ENCODE measurements around the gene KLRC4. TPM values are rescaled to one million over a fixed set of nuclear protein-coding genes. Genes with fewer than 3 reads are reported as not detected.
"Not testable (repeated sequence)": the region's sequence is repeated elsewhere in the genome, so short reads cannot be mapped to it uniquely, and the experiment has no call there.

The KLRC4 gene
- total RNA-seq, 1 donor from 2014 or later: not detected

DNA sequence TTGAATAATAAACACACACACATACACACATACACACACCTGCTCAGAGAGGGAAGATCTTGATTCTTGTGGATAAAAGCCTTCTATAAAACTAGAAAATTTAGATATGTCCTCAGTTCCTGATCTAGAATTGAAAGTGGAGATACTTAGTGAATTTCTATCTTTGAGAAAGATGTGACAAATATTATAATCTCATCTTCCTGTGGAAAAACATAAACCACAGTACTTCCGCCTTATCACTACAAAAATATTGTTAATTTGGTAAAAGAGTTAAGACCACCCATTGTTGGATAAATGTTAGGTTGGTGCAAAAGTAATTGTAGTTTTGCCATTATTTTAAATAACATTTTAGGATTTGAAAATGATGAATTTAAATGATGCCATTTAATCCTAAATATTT is 19.7 kb downstream of the KLRC4 start, which contains the start of gene KLRK1:
Gene KLRK1, minus strand, starts transcription at position 138 of the 400 bp plus-strand sequence. CDS start 1,231 bp downstream, outside the sequence.
- Histone ChIP-seq H3K4me3 (ENCODE audit: low read length in 3 of 3) (no peak within 1 kb of the TSS), H3K36me3 (ENCODE audit: control insufficient read depth in 3 of 3, insufficient read depth in 3 of 3, low read length in 3 of 3) (no peaks in the 10 kb centered on the region), H3K27ac (ENCODE audit: low read depth, low read length) (no peak within 1 kb of the TSS), H3K9ac (ENCODE audit: low read depth in 1 of 3, low read length in 3 of 3) (no peak within 1 kb of the TSS), H3K9me3 (ENCODE audit: control insufficient read depth in 3 of 3, low read length in 3 of 3) (no peaks in the 10 kb centered on the region), H3K4me1 (ENCODE audit: control insufficient read depth in 3 of 3, insufficient read depth in 3 of 3, low read length in 3 of 3) (peaks cover 0 to 2% (median 0%) of the 10 kb centered on the region in 3 donors), H3K27me3 (ENCODE audit: control insufficient read depth in 3 of 3, insufficient read depth in 3 of 3, low read length in 3 of 3) (no peaks in the 10 kb centered on the region)

DNA sequence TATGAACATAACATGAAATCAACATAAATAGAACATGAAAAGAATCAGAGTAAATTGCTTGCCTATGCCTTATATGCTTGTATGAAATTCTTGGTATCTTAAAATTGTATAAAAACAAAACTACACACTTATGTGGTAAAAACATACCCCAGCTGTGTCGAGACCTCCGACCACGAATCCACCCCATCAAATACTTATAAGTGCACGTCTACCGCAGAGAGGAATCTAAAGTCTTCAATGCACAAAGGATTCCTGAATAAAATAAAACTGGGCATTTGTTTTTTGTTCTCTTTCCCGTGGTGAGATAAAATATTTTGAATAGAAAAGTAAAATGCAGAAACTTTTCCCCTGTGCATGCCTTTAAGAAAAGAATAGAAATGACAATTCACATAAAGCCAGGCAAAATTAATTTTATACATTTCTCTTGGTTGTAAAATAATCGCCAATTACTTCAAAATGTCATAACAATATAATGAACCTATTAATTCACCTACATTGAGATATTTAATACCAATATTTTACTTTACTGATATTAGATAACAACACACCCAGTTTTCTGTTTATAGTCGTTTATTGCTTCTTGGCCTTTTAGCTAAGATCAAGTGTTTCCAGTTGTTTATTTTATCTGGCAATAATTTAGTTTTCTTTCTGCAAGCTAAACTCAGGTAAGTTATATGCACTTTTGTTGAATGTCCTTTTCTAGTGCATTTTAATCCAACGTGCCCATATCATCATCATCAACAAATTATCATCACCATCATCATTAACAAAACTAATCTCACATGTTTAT is 20.7 kb downstream of the KLRC4 start:
- Histone ChIP-seq H3K27me3 (ENCODE audit: control insufficient read depth in 3 of 3, insufficient read depth in 3 of 3, low read length in 3 of 3) (no peaks in the 10 kb centered on the region), H3K4me1 (ENCODE audit: control insufficient read depth in 3 of 3, insufficient read depth in 3 of 3, low read length in 3 of 3) (peaks cover 0 to 2% (median 0%) of the 10 kb centered on the region in 3 donors), H3K36me3 (ENCODE audit: control insufficient read depth in 3 of 3, insufficient read depth in 3 of 3, low read length in 3 of 3) (no peaks in the 10 kb centered on the region), H3K4me3 (ENCODE audit: low read length in 3 of 3) (no peak overlapping the region), H3K9ac (ENCODE audit: low read depth in 1 of 3, low read length in 3 of 3) (no peak overlapping the region), H3K27ac (ENCODE audit: low read depth, low read length) (no peak overlapping the region), H3K9me3 (ENCODE audit: control insufficient read depth in 3 of 3, low read length in 3 of 3) (peaks cover 0 to 2% (median 0%) of the 10 kb centered on the region in 3 donors)

DNA sequence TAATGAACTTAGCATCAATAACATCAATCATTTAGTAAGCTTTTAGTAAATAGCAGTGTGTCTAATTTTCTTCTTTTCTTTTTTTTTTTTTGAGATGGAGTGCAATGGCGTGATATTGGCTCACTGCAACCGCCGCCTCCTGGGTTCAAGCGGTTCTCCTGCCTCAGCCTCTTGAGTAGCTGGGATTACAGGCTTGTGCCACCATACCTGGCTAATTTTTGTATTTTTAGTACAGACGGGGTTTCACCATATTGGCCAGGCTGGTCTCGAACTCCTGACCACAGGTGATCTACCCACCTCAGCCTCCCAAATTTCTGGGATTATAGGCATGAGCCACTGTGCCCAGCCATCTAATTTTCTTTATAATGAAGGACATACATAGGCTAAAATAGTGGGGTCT is 22.1 kb downstream of the KLRC4 start:
- H3K4me1 ChIP-seq (ENCODE audit: control insufficient read depth in 3 of 3, insufficient read depth in 3 of 3, low read length in 3 of 3); H3K9ac ChIP-seq (ENCODE audit: low read depth in 1 of 3, low read length in 3 of 3); H3K36me3 ChIP-seq (ENCODE audit: control insufficient read depth in 3 of 3, insufficient read depth in 3 of 3, low read length in 3 of 3); H3K4me3 ChIP-seq (ENCODE audit: low read length in 3 of 3); H3K27ac ChIP-seq (ENCODE audit: low read depth, low read length); H3K27me3 ChIP-seq (ENCODE audit: control insufficient read depth in 3 of 3, insufficient read depth in 3 of 3, low read length in 3 of 3); H3K9me3 ChIP-seq (ENCODE audit: control insufficient read depth in 3 of 3, low read length in 3 of 3): not testable (repeated sequence)

DNA sequence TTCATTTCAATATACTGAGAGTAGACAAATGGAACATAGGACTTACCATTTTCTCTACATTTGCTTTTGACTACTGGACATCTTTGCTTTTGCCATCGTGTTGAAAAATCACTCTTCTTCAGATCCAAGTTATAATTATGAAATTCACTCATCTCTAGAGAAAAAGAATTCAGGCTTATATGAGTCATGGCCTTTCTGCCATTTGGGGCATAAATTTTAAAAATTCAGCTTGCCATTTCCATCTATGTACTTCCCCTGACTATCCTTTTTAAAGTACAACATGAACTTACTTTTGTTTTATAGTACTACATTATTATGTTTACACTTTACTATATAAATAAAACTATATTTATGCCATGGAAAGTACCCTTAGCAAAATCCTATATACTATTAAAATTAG is 22.7 kb downstream of the KLRC4 start:
- Histone ChIP-seq H3K27me3 (ENCODE audit: control insufficient read depth in 3 of 3, insufficient read depth in 3 of 3, low read length in 3 of 3) (no peaks in the 10 kb centered on the region), H3K4me3 (ENCODE audit: low read length in 3 of 3) (no peak overlapping the region), H3K4me1 (ENCODE audit: control insufficient read depth in 3 of 3, insufficient read depth in 3 of 3, low read length in 3 of 3) (no peaks in the 10 kb centered on the region), H3K36me3 (ENCODE audit: control insufficient read depth in 3 of 3, insufficient read depth in 3 of 3, low read length in 3 of 3) (no peaks in the 10 kb centered on the region), H3K9me3 (ENCODE audit: control insufficient read depth in 3 of 3, low read length in 3 of 3) (peaks cover 0 to 2% (median 0%) of the 10 kb centered on the region in 3 donors), H3K9ac (ENCODE audit: low read depth in 1 of 3, low read length in 3 of 3) (no peak overlapping the region), H3K27ac (ENCODE audit: low read depth, low read length) (no peak overlapping the region)

DNA sequence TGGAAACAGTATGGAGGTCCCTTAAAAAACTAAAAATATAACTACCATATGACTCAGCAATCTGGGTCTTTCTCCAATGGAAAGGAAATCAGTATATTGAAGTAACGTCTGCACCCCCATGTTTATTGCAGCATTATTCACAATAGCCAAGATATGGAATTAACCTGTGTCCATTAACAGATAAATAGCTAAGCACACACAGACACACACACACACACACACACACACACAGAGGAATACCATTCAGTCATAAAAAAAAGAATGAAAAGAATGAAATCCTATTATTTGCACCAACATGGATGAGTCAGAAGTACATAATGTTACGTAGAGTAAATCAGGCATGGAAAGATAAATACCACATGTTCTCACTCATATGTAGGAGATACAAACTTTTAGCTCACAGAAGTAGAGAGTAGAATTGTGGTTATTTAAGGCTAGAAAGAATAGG is 24.4 kb downstream of the KLRC4 start:
- Histone ChIP-seq H3K27me3 (ENCODE audit: control insufficient read depth in 3 of 3, insufficient read depth in 3 of 3, low read length in 3 of 3) (no peaks in the 10 kb centered on the region), H3K9me3 (ENCODE audit: control insufficient read depth in 3 of 3, low read length in 3 of 3) (peaks cover 0 to 2% (median 0%) of the 10 kb centered on the region in 3 donors), H3K27ac (ENCODE audit: low read depth, low read length) (no peak overlapping the region), H3K36me3 (ENCODE audit: control insufficient read depth in 3 of 3, insufficient read depth in 3 of 3, low read length in 3 of 3) (no peaks in the 10 kb centered on the region), H3K9ac (ENCODE audit: low read depth in 1 of 3, low read length in 3 of 3) (no peak overlapping the region), H3K4me3 (ENCODE audit: low read length in 3 of 3) (no peak overlapping the region), H3K4me1 (ENCODE audit: control insufficient read depth in 3 of 3, insufficient read depth in 3 of 3, low read length in 3 of 3) (no peaks in the 10 kb centered on the region)

DNA sequence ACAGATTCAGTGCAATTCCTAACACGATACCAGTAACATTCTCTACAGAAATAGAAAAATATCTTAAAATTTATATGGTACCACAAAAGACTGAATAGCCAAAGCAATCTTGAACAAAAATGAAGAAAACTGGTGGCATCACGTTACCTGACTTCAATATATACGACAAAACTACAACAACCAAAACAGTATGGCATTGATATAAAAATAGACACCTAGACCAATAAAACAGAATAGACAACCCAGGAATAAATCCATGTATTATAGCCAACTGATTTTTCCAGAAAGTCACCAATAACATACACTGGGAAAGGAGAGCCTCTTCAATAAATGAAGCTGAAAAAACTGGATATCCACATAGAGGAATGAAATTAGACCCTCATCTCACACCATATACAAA is 25.4 kb downstream of the KLRC4 start:
- Histone ChIP-seq H3K4me3 (ENCODE audit: low read length in 3 of 3) (no peak overlapping the region), H3K27ac (ENCODE audit: low read depth, low read length) (no peak overlapping the region), H3K27me3 (ENCODE audit: control insufficient read depth in 3 of 3, insufficient read depth in 3 of 3, low read length in 3 of 3) (no peaks in the 10 kb centered on the region), H3K9ac (ENCODE audit: low read depth in 1 of 3, low read length in 3 of 3) (no peak overlapping the region), H3K4me1 (ENCODE audit: control insufficient read depth in 3 of 3, insufficient read depth in 3 of 3, low read length in 3 of 3) (no peaks in the 10 kb centered on the region), H3K9me3 (ENCODE audit: control insufficient read depth in 3 of 3, low read length in 3 of 3) (peaks cover 0 to 2% (median 0%) of the 10 kb centered on the region in 3 donors), H3K36me3 (ENCODE audit: control insufficient read depth in 3 of 3, insufficient read depth in 3 of 3, low read length in 3 of 3) (no peaks in the 10 kb centered on the region)

DNA sequence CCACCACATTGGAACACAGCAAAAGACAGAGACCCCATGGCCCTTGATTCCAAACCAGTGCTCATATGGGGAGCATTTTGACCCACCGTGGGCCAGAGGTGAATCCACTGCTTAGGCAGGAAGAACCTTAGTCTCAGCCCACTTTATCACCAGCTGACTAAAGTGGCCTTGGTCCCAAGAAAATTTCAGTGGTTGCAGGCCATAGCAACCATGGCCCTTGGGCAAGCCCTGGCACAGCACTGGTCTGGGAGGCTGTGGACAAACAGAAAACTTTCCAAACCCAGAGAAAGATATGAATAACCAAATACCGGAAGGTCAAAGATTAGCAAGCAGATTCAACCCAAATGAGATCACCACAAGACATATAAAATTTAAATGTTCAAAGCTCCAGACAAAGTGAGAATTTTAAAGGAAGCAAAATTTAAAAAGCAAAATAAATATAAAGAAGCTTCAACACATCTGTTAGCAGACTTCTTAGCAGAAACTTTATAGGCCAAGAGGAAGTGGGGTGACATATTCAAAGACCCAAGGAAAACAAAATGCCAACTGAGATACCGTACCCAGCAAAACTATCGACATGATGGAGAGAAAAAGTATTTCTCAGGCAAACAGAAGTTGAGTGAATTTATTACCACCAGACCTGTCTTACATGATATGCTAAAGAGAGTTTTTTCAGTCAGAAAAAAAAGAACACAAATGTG is 27.5 kb downstream of the KLRC4 start:
- Histone ChIP-seq H3K36me3 (ENCODE audit: control insufficient read depth in 3 of 3, insufficient read depth in 3 of 3, low read length in 3 of 3) (no peaks in the 10 kb centered on the region), H3K4me1 (ENCODE audit: control insufficient read depth in 3 of 3, insufficient read depth in 3 of 3, low read length in 3 of 3) (no peaks in the 10 kb centered on the region), H3K9ac (ENCODE audit: low read depth in 1 of 3, low read length in 3 of 3) (no peak overlapping the region), H3K27me3 (ENCODE audit: control insufficient read depth in 3 of 3, insufficient read depth in 3 of 3, low read length in 3 of 3) (no peaks in the 10 kb centered on the region), H3K9me3 (ENCODE audit: control insufficient read depth in 3 of 3, low read length in 3 of 3) (peaks cover 0 to 2% (median 0%) of the 10 kb centered on the region in 3 donors), H3K27ac (ENCODE audit: low read depth, low read length) (no peak overlapping the region), H3K4me3 (ENCODE audit: low read length in 3 of 3) (no peak overlapping the region)

DNA sequence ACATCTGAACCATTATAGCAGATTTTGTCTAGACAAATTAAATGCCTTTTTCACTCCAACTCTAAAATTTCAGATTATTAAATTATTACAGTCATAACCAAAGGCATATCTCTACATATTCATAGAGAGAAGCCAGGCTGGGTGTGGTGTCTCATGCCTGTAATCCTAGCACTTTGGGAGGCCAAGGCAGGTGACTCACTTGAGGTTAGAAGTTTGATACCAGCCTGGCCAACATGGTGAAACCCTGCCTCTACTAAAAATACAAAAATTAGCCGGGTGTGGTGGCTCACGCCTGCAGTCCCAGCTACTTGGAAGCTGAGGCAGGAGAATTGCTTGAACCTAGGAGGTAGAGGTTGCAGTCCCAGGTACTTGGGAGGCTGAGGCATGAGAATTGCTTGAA is 30.8 kb downstream of the KLRC4 start:
- H3K4me3 ChIP-seq (ENCODE audit: low read length in 3 of 3); H3K27me3 ChIP-seq (ENCODE audit: control insufficient read depth in 3 of 3, insufficient read depth in 3 of 3, low read length in 3 of 3); H3K27ac ChIP-seq (ENCODE audit: low read depth, low read length); H3K9me3 ChIP-seq (ENCODE audit: control insufficient read depth in 3 of 3, low read length in 3 of 3); H3K4me1 ChIP-seq (ENCODE audit: control insufficient read depth in 3 of 3, insufficient read depth in 3 of 3, low read length in 3 of 3); H3K36me3 ChIP-seq (ENCODE audit: control insufficient read depth in 3 of 3, insufficient read depth in 3 of 3, low read length in 3 of 3); H3K9ac ChIP-seq (ENCODE audit: low read depth in 1 of 3, low read length in 3 of 3): not testable (repeated sequence)

DNA sequence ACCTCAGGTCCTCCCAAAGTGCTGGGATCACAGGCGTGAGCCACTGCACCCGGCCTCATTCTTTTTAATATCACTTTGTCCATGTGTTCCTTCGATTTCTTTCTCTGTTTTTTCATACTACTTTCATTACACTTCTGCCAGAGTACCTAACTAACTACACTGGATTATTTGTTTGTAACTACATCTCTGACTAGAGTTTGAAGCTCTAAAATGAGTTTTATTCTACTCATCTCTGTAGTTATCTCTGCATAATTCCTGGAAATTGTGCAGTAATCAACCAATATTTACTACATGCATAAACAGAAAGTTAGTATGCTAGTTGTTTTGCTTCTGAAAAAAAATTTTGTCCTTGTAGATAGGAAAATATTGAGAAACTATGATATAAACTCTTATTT is 34.9 kb downstream of the KLRC4 start:
- Histone ChIP-seq H3K9ac (ENCODE audit: low read depth in 1 of 3, low read length in 3 of 3) (no peak overlapping the region), H3K36me3 (ENCODE audit: control insufficient read depth in 3 of 3, insufficient read depth in 3 of 3, low read length in 3 of 3) (no peaks in the 10 kb centered on the region), H3K4me3 (ENCODE audit: low read length in 3 of 3) (no peak overlapping the region), H3K9me3 (ENCODE audit: control insufficient read depth in 3 of 3, low read length in 3 of 3) (no peaks in the 10 kb centered on the region), H3K4me1 (ENCODE audit: control insufficient read depth in 3 of 3, insufficient read depth in 3 of 3, low read length in 3 of 3) (no peaks in the 10 kb centered on the region), H3K27ac (ENCODE audit: low read depth, low read length) (no peak overlapping the region), H3K27me3 (ENCODE audit: control insufficient read depth in 3 of 3, insufficient read depth in 3 of 3, low read length in 3 of 3) (no peaks in the 10 kb centered on the region)

DNA sequence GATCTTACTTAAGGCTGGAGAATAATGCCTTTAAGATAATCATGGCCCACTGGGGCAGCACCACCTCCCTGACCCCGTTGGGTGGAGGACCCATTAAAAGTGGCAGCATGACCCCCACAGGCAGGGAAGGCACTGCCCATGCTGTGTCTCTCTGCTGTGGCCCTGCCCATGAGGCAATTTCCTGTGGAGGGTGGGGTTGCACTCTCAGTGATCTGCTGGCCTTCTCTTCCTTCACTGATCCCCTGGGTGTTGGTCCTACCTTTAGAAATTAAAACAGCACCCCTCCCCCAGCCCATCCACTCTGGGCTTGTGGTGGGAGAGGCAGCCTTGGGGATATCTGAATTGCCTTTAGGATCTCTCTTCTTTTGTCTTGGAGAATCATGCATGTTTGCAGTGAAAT is 37.0 kb downstream of the KLRC4 start:
- Histone ChIP-seq H3K9ac (ENCODE audit: low read depth in 1 of 3, low read length in 3 of 3) (no peak overlapping the region), H3K9me3 (ENCODE audit: control insufficient read depth in 3 of 3, low read length in 3 of 3) (no peaks in the 10 kb centered on the region), H3K4me1 (ENCODE audit: control insufficient read depth in 3 of 3, insufficient read depth in 3 of 3, low read length in 3 of 3) (peaks cover 0 to 2% (median 0%) of the 10 kb centered on the region in 3 donors), H3K36me3 (ENCODE audit: control insufficient read depth in 3 of 3, insufficient read depth in 3 of 3, low read length in 3 of 3) (no peaks in the 10 kb centered on the region), H3K27ac (ENCODE audit: low read depth, low read length) (no peak overlapping the region), H3K27me3 (ENCODE audit: control insufficient read depth in 3 of 3, insufficient read depth in 3 of 3, low read length in 3 of 3) (no peaks in the 10 kb centered on the region), H3K4me3 (ENCODE audit: low read length in 3 of 3) (no peak overlapping the region)
